Measurements from ENCODE around the gene SLC1A3.

GRCh38 chr5:36581070-36581469 lies 25.3 kb upstream of the SLC1A3 start:
- TF ChIP-seq, protein P1, sequence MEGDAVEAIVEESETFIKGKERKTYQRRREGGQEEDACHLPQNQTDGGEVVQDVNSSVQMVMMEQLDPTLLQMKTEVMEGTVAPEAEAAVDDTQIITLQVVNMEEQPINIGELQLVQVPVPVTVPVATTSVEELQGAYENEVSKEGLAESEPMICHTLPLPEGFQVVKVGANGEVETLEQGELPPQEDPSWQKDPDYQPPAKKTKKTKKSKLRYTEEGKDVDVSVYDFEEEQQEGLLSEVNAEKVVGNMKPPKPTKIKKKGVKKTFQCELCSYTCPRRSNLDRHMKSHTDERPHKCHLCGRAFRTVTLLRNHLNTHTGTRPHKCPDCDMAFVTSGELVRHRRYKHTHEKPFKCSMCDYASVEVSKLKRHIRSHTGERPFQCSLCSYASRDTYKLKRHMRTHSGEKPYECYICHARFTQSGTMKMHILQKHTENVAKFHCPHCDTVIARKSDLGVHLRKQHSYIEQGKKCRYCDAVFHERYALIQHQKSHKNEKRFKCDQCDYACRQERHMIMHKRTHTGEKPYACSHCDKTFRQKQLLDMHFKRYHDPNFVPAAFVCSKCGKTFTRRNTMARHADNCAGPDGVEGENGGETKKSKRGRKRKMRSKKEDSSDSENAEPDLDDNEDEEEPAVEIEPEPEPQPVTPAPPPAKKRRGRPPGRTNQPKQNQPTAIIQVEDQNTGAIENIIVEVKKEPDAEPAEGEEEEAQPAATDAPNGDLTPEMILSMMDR (IDR thresholded peaks at IDR 0.05): no peak
- no peak for TF ChIP-seq POLR2A (IDR thresholded peaks at IDR 0.05)

All from stomach (tissue), 4 donors.